ENCODE data around the gene NEURL1B. TPM values are rescaled to one million over a fixed set of nuclear protein-coding genes. Genes with fewer than 3 reads are reported as not detected.
A peak's percentile ranks its signal among the peaks of the same experiment; 100 is the strongest.

NEURL1B gene
- total RNA-seq, 4 donors from 2014 or later: 21.7 to 59.9 (median 41.5) TPM

- Histone ChIP-seq H3K4me1 (peaks cover 0 to 86% (median 20%) of the 10 kb centered on the region in 3 donors), H3K27ac (peak overlapping the region in 2 of 4 donors; percentile 47 to 51), H3K27me3 (no peaks in the 10 kb centered on the region), H3K4me3 (no peak overlapping the region), H3K9me3 (no peaks in the 10 kb centered on the region), H3K36me3 (peaks cover 0 to 17% of the 10 kb centered on the region in 2 donors)
- WGBS, 2 donors (ENCODE audit: low coverage in 1 of 2): 58% methylated on average over 4 of the region's 7 CpGs; no CpG with 5 or more reads in 1 of the 2 donors
- TF ChIP-seq POLR2AphosphoS5 (IDR thresholded peaks at IDR 0.05) (no peak), POLR2A (IDR thresholded peaks at IDR 0.05) (no peak), EP300 (IDR thresholded peaks at IDR 0.05) (no peak), CTCF (IDR thresholded peaks at IDR 0.05) (no peak)
- ATAC-seq: peak; percentile 73
Observed at GRCh38 chr5:172666251-172666650, 25.2 kb downstream of the NEURL1B start.

- 54 to 76% methylated on average over 4 to 7 of the region's 7 CpGs for whole genome bisulfite sequencing, 2 donors (ENCODE audit: low coverage in 1 of 2)
- Histone ChIP-seq H3K9me3 (no peaks in the 10 kb centered on the region), H3K27me3 (no peaks in the 10 kb centered on the region), H3K36me3 (peaks cover 0 to 31% of the 10 kb centered on the region in 2 donors), H3K4me3 (no peak overlapping the region), H3K27ac (peak overlapping the region; percentile 27 to 74 (median 66)), H3K4me1 (peaks cover 0 to 79% (median 20%) of the 10 kb centered on the region in 3 donors)
- TF ChIP-seq POLR2A (IDR thresholded peaks at IDR 0.05) (no peak), POLR2AphosphoS5 (IDR thresholded peaks at IDR 0.05) (no peak), EP300 (IDR thresholded peaks at IDR 0.05) (no peak), CTCF (IDR thresholded peaks at IDR 0.05) (no peak)
- ATAC-seq: peak; percentile 8
Observed at GRCh38 chr5:172667786-172668593, 26.9 kb downstream of the NEURL1B start.

- Histone ChIP-seq H3K4me1 (peaks cover 0 to 74% (median 20%) of the 10 kb centered on the region in 3 donors), H3K4me3 (no peak overlapping the region), H3K27ac (peak overlapping the region in 3 of 4 donors; percentile 62 to 74 (median 71)), H3K9me3 (no peaks in the 10 kb centered on the region), H3K27me3 (no peaks in the 10 kb centered on the region), H3K36me3 (peaks cover 0 to 36% of the 10 kb centered on the region in 2 donors)
- TF ChIP-seq POLR2AphosphoS5 (IDR thresholded peaks at IDR 0.05) (no peak), EP300 (IDR thresholded peaks at IDR 0.05) (no peak), CTCF (IDR thresholded peaks at IDR 0.05) (no peak), POLR2A (IDR thresholded peaks at IDR 0.05) (no peak)
- 40% methylated on average over 10 of the region's 11 CpGs; no CpG with 5 or more reads in 1 of the 2 donors for whole genome bisulfite sequencing, 2 donors (ENCODE audit: low coverage in 1 of 2)
- ATAC-seq: no peak
Observed at GRCh38 chr5:172668594-172669071, 27.6 kb downstream of the NEURL1B start.

GRCh38 chr5:172669386-172670004 lies 28.4 kb downstream of the NEURL1B start:
- peak overlapping the region in 3 of 4 donors; percentile 62 to 74 (median 71) for H3K27ac ChIP-seq
- no peaks in the 10 kb centered on the region for H3K9me3 ChIP-seq
- H3K36me3 ChIP-seq: peaks cover 0 to 43% of the 10 kb centered on the region in 2 donors
- TF ChIP-seq EP300 (IDR thresholded peaks at IDR 0.05) (no peak), POLR2AphosphoS5 (IDR thresholded peaks at IDR 0.05) (no peak), POLR2A (IDR thresholded peaks at IDR 0.05) (no peak), CTCF (IDR thresholded peaks at IDR 0.05) (no peak)
- ATAC-seq: no peak
- no peaks in the 10 kb centered on the region for H3K27me3 ChIP-seq
- WGBS, 2 donors (ENCODE audit: low coverage in 1 of 2): 48% methylated on average over 2 of the region's 45 CpGs; no CpG with 5 or more reads in 1 of the 2 donors
- H3K4me1 ChIP-seq: peaks cover 0 to 72% (median 20%) of the 10 kb centered on the region in 3 donors
- H3K4me3 ChIP-seq: no peak overlapping the region

All from gastroesophageal sphincter (tissue), 4 donors.